Neutrophil (primary cell): ENCODE results near the gene ADISSP.

ENCODE experiments used
- H3K27ac ChIP-seq: fragments of 200-600 bp; sonication (generic); 2 replicates; pipeline ENCODE4 v1.5.1; 2016; ENCODE audit warnings: mild to moderate bottlenecking, moderate library complexity
- H3K27me3 ChIP-seq: fragments of 200-600 bp; sonication (generic); 2 replicates; pipeline ENCODE4 v1.6.0; 2016; ENCODE audit warnings: mild to moderate bottlenecking
- H3K36me3 ChIP-seq: fragments of 200-600 bp; sonication (generic); 2 replicates; pipeline ENCODE4 v1.5.1; 2017
- H3K4me1 ChIP-seq, 2 experiments: fragments of 200-600 bp in 1 of 2; sonication (generic) in 1 of 2; 1 replicate in 1 of 2; 2 replicates in 1 of 2; pipeline versions ENCODE4 v1.5.1 to v1.6.1; 2013 to 2016; ENCODE audit warnings: low read depth in 1 of 2, low read length in 1 of 2, mild to moderate bottlenecking in 1 of 2, moderate library complexity in 1 of 2; ENCODE audit not compliant: control insufficient read depth in 1 of 2, insufficient read depth in 1 of 2
- H3K4me3 ChIP-seq, 2 experiments: fragments of 200-600 bp in 1 of 2; sonication (generic) in 1 of 2; 1 replicate in 1 of 2; 2 replicates in 1 of 2; pipeline ENCODE4 v1.5.1; 2013 to 2016; ENCODE audit warnings: low read depth in 1 of 2, low read length in 1 of 2, mild to moderate bottlenecking in 1 of 2, moderate library complexity in 1 of 2
- H3K9me3 ChIP-seq: fragments of 200-600 bp; sonication (generic); 2 replicates; pipeline ENCODE4 v1.5.1; 2016
- TF ChIP-seq, protein P1 (sequence below): fragments of 200-600 bp; sonication (generic); IDR thresholded peaks from 2 replicates; pipeline ENCODE4 v1.5.1; 2016; ENCODE audit warnings: antibody characterized with exemption

The ADISSP gene

DNA sequence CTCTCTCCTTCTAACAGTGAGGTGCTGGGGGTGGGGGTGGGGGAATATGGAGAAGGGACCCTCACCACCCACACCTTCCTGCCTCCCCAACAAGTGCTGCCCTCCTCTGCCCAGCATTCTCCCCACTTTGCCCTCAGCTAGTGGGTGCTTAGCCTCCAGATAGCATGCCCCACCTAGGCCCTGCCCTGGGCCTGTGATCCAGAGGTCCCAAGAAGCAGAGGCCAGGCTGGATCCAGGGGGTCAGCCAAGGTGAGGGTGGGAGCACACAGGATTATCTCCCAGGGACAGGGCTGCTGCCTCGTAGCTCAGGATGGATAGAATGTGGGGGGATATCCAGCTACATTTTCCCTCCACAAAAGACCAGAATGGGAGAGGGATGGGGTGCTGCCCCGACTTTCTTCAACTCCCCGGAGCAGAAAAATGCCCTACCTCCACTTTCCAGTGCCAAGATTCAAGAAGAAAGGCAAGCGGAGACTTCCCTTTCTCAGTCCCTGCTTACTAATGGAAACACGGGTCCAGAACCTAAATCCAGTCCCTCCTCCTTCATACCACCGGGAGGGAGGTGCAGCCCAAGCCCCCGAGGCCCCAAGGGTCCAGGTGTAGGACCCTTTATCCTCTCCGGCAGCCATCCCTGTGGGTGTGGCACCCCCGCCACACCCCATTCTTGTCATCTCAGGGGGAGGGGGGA lies 987 bp downstream of the ADISSP start:
- Histone ChIP-seq H3K4me1 (peaks cover 71 to 76% of the 10 kb centered on the region in 2 experiments), H3K9me3 (no peaks in the 10 kb centered on the region), H3K27ac (peak overlapping the region; percentile 86), H3K4me3 (peak overlapping the region; percentile 86 to 92), H3K27me3 (no peaks in the 10 kb centered on the region), H3K36me3 (no peaks in the 10 kb centered on the region)
- TF ChIP-seq, protein P1, sequence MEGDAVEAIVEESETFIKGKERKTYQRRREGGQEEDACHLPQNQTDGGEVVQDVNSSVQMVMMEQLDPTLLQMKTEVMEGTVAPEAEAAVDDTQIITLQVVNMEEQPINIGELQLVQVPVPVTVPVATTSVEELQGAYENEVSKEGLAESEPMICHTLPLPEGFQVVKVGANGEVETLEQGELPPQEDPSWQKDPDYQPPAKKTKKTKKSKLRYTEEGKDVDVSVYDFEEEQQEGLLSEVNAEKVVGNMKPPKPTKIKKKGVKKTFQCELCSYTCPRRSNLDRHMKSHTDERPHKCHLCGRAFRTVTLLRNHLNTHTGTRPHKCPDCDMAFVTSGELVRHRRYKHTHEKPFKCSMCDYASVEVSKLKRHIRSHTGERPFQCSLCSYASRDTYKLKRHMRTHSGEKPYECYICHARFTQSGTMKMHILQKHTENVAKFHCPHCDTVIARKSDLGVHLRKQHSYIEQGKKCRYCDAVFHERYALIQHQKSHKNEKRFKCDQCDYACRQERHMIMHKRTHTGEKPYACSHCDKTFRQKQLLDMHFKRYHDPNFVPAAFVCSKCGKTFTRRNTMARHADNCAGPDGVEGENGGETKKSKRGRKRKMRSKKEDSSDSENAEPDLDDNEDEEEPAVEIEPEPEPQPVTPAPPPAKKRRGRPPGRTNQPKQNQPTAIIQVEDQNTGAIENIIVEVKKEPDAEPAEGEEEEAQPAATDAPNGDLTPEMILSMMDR: no peak

DNA sequence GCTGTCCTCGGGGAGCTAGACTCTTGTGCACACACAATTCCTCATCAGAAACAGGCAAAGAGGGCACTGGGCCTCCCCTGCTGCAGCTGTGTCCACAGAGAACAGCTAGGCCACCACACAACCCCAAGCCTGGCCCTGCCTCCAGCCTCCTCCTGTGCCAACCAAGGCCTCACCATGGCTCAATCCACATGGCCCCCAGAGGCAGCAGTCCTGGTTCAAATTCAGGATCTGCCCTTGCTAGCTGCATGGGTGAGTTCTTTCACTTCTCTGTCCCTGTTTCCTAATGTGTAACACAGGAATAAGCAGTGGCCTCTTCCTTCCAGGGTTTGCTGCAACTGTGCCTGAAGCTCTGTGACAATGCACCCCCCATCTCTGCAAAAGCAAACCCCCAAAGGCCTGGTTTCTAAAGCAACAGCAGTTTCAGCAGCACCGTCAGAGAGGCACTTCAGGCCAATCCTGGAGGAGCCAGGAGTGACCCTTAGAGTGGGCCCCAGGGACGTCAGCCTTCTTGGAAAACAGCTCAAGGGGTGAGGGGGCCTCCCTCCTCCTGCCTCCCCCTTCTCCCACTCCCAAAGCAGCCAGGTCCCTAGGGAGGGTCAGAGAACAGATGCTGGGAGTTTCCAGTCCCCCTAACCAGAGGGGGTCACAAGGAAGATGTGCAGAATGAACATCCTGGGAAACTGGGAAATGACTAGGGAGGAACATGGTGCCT lies 2.2 kb downstream of the ADISSP start:
- Histone ChIP-seq H3K27ac (peak overlapping the region; percentile 86), H3K36me3 (no peaks in the 10 kb centered on the region), H3K27me3 (no peaks in the 10 kb centered on the region), H3K4me3 (no peak overlapping the region), H3K9me3 (no peaks in the 10 kb centered on the region), H3K4me1 (peaks cover 67 to 71% of the 10 kb centered on the region in 2 experiments)
- TF ChIP-seq, protein P1: no peak

DNA sequence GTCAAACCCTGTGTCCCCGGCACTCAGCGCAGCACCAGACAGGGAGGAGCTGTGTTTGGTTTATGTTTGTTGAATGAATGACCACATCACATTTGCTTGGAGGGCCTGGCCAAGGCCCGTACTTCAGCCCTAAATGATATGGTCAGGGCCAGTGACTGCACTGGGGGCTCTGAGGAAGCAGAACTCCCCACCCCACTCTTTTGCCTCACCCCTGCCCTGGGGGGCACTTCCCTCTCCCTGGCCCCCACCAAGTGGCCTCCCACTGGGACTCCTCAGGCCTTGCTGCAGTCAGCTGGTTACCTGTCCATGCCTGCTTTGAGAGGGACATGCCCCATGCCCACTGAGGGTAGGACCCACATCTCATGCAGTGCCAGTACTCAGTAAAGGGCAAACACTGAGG lies 2.9 kb downstream of the ADISSP start:
- H3K4me3 ChIP-seq: no peak overlapping the region
- peaks cover 60 to 64% of the 10 kb centered on the region in 2 experiments for H3K4me1 ChIP-seq
- no peaks in the 10 kb centered on the region for H3K9me3 ChIP-seq
- no peaks in the 10 kb centered on the region for H3K36me3 ChIP-seq
- TF ChIP-seq, protein P1: no peak
- H3K27ac ChIP-seq: peak overlapping the region; percentile 86
- H3K27me3 ChIP-seq: no peaks in the 10 kb centered on the region

DNA sequence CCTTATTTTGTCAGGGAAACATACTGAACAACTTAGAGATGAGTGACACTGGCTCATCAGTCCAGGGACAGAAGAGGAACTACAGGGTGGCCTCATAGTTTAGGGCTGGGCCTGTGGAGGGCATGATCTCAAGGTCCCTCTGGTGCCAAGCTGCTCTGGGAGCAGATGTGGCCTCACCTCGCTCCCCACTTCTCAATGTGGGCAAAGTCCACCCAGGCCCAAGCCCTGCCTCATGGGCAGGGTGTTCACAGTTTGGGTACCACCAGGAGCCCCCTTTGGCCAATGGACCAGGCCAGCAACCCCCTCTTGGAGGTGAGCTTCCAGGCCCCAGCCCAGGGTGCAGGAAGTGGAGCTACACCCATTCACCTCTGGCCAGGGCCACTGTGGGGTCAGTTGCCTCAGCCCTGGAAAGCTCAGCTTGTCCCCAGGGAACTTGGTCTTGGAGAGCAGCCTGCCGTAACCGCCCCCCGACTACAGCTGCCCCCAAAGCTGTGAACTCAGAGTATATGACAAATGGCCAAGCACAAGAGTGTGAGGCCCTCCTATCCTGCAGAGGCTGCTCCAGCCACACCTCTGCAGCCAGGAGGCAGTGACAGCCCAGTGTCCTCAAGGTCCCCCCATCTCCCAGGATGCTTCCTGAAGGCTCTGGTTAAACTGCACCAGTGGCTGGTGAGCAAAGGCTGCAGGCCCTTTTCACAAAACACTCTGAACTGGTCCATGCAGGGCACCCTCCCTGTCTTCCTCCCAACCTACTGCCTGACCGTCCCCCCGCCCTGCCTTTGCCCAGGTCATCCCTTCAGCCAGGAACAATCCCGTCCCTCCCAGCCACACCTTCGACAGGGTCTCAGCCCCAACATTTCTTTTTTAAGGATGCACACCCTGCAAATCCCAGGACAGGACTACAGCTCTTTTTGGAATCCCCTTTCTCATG lies 3.6 kb downstream of the ADISSP start:
- TF ChIP-seq, protein P1: no peak
- no peaks in the 10 kb centered on the region for H3K27me3 ChIP-seq
- H3K4me3 ChIP-seq: no peak overlapping the region
- H3K9me3 ChIP-seq: no peaks in the 10 kb centered on the region
- H3K36me3 ChIP-seq: peaks cover 4% of the 10 kb centered on the region
- peak overlapping the region; percentile 86 for H3K27ac ChIP-seq
- H3K4me1 ChIP-seq: peaks cover 53 to 57% of the 10 kb centered on the region in 2 experiments

DNA sequence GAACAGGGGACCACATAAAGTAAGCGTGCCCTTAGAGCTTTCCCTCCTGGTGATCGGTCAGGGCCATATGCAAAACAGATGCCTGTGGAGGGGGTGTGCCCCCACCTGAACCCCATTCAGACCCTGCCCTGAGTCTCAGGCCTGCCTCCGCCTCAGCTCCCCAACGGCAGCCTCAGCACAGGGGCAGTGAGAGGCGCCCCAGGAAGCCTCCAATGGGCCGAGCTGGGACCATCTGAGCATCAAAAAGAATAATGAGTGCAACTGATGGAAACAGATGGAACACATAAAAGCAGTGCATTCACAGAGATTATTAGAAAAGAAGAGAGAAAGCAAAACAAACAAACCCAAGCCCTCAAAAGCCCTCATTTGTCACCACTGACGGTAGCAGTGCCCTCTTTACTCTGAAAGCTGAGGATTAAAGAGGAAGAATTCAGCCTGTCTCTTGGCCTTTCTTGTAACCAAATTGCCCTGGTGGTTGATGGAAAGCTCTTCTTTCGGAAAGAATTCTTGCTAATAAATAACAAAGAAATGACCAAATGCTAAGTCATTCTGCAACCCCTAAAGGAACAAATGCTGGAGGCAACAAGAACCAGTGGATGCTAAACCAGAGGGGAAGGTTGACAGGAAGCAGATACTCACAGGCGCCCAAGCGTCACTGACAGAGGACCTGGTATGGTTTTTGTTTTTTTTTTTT lies 6.8 kb downstream of the ADISSP start:
- Histone ChIP-seq H3K4me3 (no peak overlapping the region), H3K27ac (no peak overlapping the region), H3K4me1 (peaks cover 37 to 39% of the 10 kb centered on the region in 2 experiments), H3K9me3 (no peaks in the 10 kb centered on the region), H3K36me3 (peaks cover 25% of the 10 kb centered on the region), H3K27me3 (no peaks in the 10 kb centered on the region)
- TF ChIP-seq, protein P1: no peak
